ENCODE data around the gene PAN3.
"Not testable (repeated sequence)": the region's sequence is repeated elsewhere in the genome, so short reads cannot be mapped to it uniquely, and the experiment has no call there.

Gene PAN3, protein sequence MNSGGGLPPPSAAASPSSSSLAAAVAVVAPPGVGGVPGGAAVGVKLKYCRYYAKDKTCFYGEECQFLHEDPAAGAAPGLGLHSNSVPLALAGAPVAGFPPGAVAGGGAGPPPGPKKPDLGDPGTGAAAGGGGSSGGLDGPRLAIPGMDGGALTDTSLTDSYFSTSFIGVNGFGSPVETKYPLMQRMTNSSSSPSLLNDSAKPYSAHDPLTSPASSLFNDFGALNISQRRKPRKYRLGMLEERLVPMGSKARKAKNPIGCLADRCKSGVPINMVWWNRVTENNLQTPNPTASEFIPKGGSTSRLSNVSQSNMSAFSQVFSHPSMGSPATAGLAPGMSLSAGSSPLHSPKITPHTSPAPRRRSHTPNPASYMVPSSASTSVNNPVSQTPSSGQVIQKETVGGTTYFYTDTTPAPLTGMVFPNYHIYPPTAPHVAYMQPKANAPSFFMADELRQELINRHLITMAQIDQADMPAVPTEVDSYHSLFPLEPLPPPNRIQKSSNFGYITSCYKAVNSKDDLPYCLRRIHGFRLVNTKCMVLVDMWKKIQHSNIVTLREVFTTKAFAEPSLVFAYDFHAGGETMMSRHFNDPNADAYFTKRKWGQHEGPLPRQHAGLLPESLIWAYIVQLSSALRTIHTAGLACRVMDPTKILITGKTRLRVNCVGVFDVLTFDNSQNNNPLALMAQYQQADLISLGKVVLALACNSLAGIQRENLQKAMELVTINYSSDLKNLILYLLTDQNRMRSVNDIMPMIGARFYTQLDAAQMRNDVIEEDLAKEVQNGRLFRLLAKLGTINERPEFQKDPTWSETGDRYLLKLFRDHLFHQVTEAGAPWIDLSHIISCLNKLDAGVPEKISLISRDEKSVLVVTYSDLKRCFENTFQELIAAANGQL

DNA sequence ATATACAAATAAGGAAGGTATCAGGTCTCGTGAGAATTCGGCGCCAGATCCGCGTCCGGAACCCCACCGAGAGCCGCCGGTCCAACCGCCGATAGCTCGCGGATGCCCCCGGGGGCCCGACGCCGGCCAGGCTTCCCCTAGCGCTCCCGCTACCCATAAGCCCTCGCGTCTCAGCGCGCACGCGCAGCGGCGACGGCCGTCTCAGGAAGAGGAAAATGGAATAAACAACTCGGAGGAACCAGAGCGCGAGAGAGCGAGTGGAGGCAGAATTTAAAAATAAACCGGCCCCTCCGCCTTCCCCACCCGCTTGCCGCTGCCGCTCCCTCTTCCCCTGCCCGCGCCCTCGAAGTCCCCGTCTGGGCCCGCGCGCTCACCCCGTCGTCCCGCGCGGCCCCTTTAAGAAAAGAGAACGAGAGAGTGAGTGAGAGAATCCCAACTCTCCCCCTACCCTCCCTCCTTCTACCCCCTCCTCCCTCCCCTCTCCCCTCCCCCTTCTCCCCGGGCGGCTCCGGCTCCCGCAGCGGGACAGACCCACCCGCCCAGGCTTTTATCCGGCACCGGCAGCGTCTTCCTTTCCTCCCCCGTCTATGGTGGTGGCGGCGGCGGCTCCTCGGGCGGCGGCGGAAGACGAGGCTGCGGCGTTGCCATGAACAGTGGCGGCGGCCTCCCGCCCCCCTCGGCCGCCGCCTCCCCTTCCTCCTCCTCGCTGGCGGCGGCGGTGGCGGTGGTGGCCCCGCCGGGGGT, at the start of gene PAN3:
TSS of gene PAN3 (plus strand) at position 534 of the 744 bp plus-strand sequence. CDS start at position 647, 113 bp downstream.
- DNase-seq = peak in 55 of 56 donors; percentile 39 to 92 (median 84)

DNA sequence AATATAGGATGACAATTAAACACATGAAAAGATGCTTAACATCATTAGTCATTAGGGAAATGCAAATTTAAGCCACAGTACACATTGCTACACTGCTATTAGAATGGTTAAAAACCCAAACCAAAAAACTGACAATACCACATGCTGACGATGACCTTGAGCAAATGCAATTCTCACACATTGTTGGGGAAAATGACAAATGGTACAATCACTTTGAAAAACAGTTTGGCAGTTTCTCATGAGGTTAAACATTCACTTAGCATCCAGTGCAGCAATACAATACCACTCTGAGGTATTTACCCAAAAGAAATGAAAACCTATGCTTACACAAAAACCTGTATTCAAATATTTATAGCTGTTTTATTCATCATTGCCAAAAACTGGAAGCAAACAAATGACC, 49.3 kb upstream of the PAN3 start:
- no peak for DNase-seq

DNA sequence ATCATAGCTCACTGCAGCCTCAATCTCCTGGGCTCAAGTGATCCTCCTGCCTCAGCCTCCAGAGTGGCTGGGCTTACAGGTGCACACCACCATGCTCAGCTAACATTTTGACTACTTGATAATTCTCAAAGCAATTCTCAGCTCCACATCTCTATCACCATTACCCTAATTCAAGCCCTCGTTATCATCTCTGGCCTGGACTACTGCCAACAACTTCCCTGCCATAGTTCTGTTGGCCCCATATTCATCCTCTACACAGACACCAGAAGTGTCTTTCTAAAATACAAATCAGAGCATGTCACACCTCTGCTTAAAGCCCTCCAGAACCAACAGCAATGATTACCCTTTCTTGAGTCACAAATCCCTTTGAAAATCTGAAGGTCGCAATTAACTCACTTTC, 45.9 kb upstream of the PAN3 start:
- DNase-seq = no peak

- DNase-seq = no peak
Measured at GRCh38 chr13:28093881-28094280, 44.5 kb upstream of the PAN3 start.

DNA sequence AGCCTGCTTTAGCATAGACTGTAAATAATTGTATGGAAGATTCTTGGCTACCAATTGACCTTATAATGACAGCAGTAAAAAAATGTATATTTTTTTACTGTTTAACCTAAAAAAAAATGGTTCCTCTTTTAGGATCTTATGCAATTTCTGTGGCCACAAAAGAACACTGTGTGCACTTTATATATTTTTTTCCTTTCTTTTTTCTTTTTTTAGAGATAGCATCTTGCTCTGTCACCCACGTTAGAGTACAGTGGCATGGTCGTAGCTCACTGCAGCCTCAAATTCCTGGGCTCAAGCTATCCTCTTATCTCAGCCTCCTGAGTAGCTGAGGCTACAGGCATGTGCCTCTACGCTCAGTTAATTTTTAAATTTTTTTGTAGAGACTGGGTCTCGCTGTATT, 44.0 kb upstream of the PAN3 start:
- no peak for DNase-seq

DNA sequence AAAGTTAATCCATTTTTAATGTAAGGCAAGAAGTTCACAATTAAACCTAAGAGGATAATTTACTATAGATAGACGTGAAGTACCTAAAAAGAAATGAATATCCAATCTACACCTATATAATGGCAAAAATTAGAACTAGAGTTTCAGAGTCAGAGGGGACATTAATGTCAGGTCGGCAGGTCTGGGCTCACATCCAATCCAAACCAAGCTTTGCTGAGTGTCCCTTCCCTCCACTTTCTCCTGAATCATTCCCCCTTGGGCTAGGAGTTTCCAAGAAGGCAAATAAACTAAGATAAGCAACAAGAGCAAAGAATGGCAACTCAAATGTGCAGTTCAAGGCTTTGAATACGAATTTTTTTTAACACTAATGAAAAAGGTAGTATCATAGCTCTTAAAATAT, 40.8 kb upstream of the PAN3 start:
- no peak for DNase-seq

- no peak for DNase-seq
Measured at GRCh38 chr13:28099396-28100149, 38.8 kb upstream of the PAN3 start.

GRCh38 chr13:28100150-28101121, 37.9 kb upstream of the PAN3 start, which contains the start of gene FLT3:
FLT3 (minus strand) TSS chr13:28100576; CDS start chr13:28100510, 66 bp downstream.
- peak in 1 of 56 donors; percentile 7 for DNase-seq

GRCh38 chr13:28101886-28102285, 36.5 kb upstream of the PAN3 start:
- not testable (repeated sequence) for DNase-seq

DNA sequence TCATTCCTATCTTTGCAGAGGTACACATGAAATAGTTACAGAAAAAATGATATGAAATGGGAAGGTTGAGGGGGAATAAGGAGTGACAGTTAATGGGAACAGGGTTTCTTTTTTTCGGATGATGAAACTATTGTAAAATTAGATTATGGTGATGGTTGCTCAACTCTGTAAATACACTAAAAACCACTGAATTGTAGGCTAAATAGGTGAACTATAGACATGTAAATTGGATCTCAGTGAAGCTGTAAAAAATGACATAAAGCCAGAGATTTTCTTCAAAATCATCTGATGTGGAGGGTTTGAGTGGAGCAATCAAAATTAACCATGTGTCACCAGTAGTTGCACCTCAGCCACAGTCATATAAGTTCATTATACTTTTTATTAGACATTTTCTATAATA, 31.4 kb upstream of the PAN3 start:
- DNase-seq = no peak

DNA sequence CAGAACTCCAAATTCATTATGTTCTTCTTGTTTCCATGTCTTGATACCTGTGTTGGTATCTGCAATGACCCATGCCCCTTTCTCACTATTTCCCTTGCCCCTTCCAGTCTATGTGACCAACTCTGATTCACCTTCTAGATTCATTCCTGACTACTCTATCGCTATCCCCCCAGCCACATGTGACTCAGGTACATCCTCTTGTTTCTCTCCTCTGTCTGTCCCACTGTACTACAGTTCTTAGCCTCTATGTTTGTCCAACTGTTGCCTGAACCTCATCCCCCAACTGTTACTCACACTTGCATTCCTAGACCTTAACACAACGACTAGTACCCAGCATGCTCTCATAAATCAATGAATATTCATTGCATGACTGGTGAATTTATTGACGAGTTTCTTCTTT, 27.9 kb upstream of the PAN3 start:
- no peak for DNase-seq

GRCh38 chr13:28116736-28117135, 21.6 kb upstream of the PAN3 start:
- DNase-seq = no peak

- peak in 3 of 56 donors; percentile 5 to 14 (median 13) for DNase-seq
Measured at GRCh38 chr13:28117689-28118377, 20.5 kb upstream of the PAN3 start.

- DNase-seq = no peak
Measured at GRCh38 chr13:28120317-28120716, 18.0 kb upstream of the PAN3 start.

- no peak for DNase-seq
Measured at GRCh38 chr13:28121224-28121623, 17.1 kb upstream of the PAN3 start.

DNA sequence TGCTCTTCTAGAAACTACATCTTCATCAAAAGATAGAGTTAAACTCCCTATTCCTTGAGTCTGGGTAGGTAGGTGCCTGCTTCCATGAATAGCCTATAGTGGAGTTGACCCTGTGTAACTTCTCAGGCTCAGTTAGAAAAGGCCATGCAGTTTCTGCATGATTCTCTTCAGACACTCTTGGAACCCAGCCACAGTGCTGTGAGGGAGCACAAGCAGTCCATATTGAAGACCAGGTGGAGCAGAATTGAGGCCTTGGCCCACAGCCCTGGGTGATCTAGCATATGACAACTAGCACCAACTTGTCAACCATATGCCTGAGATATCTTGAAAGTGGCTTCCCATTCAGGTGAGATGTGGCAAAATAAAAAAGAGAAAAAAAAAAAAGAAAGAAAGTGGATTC, 10.3 kb upstream of the PAN3 start:
- DNase-seq = no peak

GRCh38 chr13:28128926-28129325, 9.4 kb upstream of the PAN3 start:
- no peak for DNase-seq

DNA sequence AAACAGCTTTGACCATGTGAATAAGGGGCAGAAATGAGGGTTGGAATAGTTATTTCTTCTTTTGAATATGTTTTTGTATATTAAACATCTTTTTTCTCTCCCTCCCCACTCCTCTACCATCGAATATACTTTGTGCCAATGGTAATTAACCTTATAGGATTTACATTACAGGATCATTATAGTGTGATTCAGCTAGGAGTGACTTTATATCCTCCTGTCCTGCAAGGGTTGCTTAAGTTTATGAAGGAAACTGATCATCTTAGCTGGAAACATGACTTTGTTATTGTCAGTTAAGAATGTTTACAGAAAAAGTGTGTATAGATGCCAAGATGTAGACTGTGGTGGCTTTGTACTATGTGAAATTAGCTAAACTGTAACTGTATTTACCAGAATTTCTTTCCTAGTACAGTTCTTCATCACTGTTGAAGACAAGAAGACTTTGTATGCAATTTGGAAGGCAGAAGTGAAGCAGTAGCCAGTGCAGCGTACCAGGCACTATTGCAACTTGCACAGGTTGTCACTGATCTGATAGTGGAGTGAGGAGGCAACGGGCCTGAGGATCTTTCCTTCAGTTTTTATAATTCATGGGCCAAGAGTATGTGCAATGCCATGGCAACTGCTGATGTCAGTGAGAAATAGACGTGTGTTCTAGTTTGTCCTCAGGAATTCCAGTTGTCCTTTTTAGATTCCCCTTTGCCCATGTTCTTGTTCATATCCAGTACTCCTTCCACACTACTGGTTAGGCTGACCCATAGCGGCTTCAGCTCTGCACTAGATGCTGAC, 8.2 kb upstream of the PAN3 start:
- DNase-seq = no peak

Measured in nucleus accumbens (tissue), 56 donors.